ENCODE data around the gene TOP3B. TPM values are rescaled to one million over a fixed set of nuclear protein-coding genes. Genes with fewer than 3 reads are reported as not detected.
A peak's percentile ranks its signal among the peaks of the same experiment; 100 is the strongest.

The TOP3B gene
- total and polyA plus RNA-seq, 4 donors, result 7.4 to 37.2 (median 21.5) TPM

DNA sequence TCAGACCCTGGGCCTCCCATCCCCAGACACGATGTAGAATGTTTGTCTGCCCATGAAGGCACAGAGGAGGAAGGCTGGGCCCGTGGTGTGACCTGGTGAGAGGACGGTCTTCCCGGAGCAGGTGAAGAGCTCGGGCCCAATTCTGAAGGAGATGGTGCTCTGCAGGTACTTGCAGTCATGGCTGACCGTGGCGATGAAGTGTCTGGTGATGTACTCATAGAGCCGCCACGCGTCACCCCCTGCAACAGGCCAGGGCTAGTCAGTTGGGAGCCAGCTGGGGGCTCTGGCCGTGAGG is 20.0 kb downstream of the TOP3B start:
- 94% methylated on average over 11 of the region's 11 CpGs for WGBS, 2 donors

DNA sequence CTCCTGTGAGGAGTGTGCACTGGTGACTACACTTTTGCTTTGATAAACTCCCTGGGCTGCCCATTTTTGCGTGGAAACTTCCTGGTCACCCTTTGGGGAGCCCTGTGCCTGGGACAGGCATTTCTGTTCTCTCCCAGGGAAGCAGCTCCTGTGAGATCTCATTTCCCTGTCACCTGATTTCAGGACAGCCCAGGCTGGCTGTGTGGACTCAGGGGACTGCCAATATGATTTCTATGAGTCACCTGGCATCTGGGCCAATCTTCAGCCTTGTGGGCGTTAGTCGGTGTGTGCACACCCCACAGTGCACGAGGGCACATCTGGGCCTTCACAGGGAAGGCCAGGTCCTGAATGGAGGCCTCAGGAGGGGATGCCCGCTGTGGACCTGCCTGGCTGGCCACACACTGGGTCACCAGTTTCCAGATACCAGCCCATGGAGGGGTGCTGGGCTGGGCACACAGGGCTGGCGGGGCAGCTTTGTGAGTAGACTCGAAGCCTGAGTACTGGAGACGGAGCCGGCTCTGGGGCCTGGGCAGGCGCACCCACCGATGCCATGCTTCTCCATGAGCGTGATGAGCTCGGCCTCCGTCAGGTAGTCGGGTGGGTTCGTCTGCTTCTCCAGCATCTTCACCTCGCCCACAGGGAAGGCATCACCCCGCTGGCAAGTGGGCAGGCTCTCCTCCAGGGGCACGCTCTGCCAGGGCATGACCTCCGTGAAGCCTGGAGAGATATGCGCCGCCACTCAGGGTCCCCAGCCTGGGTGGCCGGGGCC is 20.5 kb downstream of the TOP3B start:
- WGBS, 2 donors, result 81% methylated on average over 23 of the region's 23 CpGs
- no peak overlapping the region for H3K27ac ChIP-seq (ENCODE audit: low read depth in 1 of 2, low read length in 2 of 2)
- intact Hi-C loops (cut with DNase I), result no loop called here
- no peak overlapping the region for H3K4me3 ChIP-seq (ENCODE audit: low read length in 2 of 2)
- DNase-seq (no peak), ATAC-seq (ENCODE audit: low FRiP score) (no peak)
- no peaks in the 10 kb centered on the region for H3K27me3 ChIP-seq (ENCODE audit: control insufficient read depth in 1 of 2, insufficient read depth in 2 of 2, low read length in 1 of 2)
- H3K9me3 ChIP-seq (ENCODE audit: control insufficient read depth, low read length), result no peaks in the 10 kb centered on the region
- H3K36me3 ChIP-seq (ENCODE audit: control insufficient read depth in 1 of 2, insufficient read depth in 2 of 2, low read length in 1 of 2), result peaks cover 0 to 4% of the 10 kb centered on the region in 2 donors
- H3K4me1 ChIP-seq (ENCODE audit: control insufficient read depth in 1 of 2, insufficient read depth in 2 of 2, low read length in 2 of 2), result no peaks in the 10 kb centered on the region

More for the DNA sequence above, 20.0 kb downstream of the TOP3B start:
- H3K36me3 ChIP-seq (ENCODE audit: control insufficient read depth in 1 of 2, insufficient read depth in 2 of 2, low read length in 1 of 2), result peaks cover 0 to 4% of the 10 kb centered on the region in 2 donors
- H3K27ac ChIP-seq (ENCODE audit: low read depth in 1 of 2, low read length in 2 of 2), result no peak overlapping the region
- intact Hi-C loops (cut with DNase I), result no loop called here
- H3K4me1 ChIP-seq (ENCODE audit: control insufficient read depth in 1 of 2, insufficient read depth in 2 of 2, low read length in 2 of 2), result no peaks in the 10 kb centered on the region
- H3K9me3 ChIP-seq (ENCODE audit: control insufficient read depth, low read length), result no peaks in the 10 kb centered on the region
- ATAC-seq (ENCODE audit: low FRiP score) (no peak), DNase-seq (no peak)
- H3K27me3 ChIP-seq (ENCODE audit: control insufficient read depth in 1 of 2, insufficient read depth in 2 of 2, low read length in 1 of 2), result no peaks in the 10 kb centered on the region
- H3K4me3 ChIP-seq (ENCODE audit: low read length in 2 of 2), result no peak overlapping the region

DNA sequence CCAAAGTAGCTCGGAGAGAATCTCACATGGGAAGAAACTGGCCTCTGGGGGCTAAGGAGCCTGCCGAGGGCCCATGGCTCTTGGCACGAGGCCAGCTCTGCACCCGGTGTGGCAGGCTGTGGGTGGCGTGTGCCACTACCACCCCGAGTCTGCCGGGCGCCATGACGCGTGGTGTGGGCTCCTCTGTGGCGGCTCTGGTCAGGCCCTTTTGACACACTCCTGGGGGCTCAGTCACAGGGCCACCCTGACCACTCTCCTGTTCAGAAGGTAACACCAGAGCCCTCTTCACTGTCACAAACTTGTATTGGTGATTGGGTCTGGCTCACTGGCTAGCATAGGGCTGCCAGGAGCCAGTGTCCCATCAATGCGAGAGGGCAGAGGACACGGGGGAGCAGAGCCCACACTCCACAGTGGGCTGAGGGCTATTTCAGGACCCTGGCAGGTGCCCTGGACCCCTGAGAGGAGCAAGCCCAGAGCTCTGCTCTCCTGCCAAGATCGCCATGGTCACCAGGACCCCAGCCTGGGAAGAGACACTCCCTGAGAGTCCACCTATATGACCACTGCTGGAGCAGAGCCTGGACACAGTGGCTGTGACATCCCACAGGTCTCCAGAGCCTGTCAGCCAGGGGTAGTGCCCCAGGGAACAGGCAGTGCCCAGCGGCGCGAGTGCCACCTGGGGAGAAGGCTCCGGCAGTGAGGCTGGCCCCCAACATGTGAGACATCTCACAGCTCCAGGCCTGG is 21.3 kb downstream of the TOP3B start:
- ATAC-seq (ENCODE audit: low FRiP score) (no peak), DNase-seq (no peak)
- H3K27me3 ChIP-seq (ENCODE audit: control insufficient read depth in 1 of 2, insufficient read depth in 2 of 2, low read length in 1 of 2), result no peaks in the 10 kb centered on the region
- H3K4me3 ChIP-seq (ENCODE audit: low read length in 2 of 2), result no peak overlapping the region
- H3K9me3 ChIP-seq (ENCODE audit: control insufficient read depth, low read length), result no peaks in the 10 kb centered on the region
- H3K36me3 ChIP-seq (ENCODE audit: control insufficient read depth in 1 of 2, insufficient read depth in 2 of 2, low read length in 1 of 2), result no peaks in the 10 kb centered on the region
- H3K4me1 ChIP-seq (ENCODE audit: control insufficient read depth in 1 of 2, insufficient read depth in 2 of 2, low read length in 2 of 2), result no peaks in the 10 kb centered on the region
- intact Hi-C loops (cut with DNase I), result no loop called here
- no peak overlapping the region for H3K27ac ChIP-seq (ENCODE audit: low read depth in 1 of 2, low read length in 2 of 2)
- WGBS, 2 donors, result 83% methylated on average over 18 of the region's 18 CpGs

DNA sequence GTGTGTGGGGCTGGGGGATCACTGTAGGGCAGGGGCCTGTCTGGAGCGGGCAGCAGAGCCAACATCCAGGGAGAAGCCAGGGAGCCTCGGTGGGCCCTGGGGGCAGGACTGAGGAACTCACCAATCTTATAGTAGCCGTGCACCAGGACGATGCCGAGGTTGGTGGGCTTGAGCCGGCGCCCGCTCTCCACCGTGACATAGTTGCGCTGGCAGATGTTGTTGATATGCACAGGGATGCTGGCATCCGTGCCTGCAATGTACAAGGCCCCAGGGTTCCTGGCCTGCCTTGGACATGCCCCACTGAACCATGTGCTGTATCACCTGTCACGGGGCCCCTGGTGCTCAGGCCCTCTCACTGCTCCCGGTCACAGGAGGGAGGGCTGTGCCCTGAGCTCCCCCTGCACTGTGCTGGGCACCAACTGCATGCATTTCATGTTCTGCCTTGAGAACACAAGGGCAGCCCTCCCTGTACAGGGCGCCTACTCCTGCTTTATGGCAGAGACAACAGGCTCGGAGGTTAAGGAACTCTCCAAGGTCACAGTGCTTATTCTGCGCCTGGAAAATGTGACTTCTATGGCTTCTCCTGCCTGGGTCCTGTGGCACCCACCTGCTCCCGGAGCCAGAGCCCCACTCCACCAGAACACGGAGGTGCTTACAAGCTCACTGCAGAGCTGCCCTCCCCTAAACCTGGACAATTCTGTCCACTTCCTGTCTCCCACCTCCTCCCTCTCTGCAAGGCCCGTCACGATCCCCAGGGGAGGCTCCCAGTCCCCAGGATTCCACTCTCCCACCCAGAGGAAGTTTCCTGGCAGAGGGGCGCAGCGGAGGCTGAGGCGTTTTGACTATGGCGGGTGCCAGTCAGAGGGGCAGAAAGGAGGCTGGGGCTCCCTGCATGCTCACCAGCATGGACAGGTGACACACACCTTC is 22.1 kb downstream of the TOP3B start:
- Histone ChIP-seq H3K36me3 (ENCODE audit: control insufficient read depth in 1 of 2, insufficient read depth in 2 of 2, low read length in 1 of 2) (no peaks in the 10 kb centered on the region), H3K27me3 (ENCODE audit: control insufficient read depth in 1 of 2, insufficient read depth in 2 of 2, low read length in 1 of 2) (no peaks in the 10 kb centered on the region), H3K27ac (ENCODE audit: low read depth in 1 of 2, low read length in 2 of 2) (no peak overlapping the region), H3K4me3 (ENCODE audit: low read length in 2 of 2) (no peak overlapping the region), H3K4me1 (ENCODE audit: control insufficient read depth in 1 of 2, insufficient read depth in 2 of 2, low read length in 2 of 2) (no peaks in the 10 kb centered on the region), H3K9me3 (ENCODE audit: control insufficient read depth, low read length) (no peaks in the 10 kb centered on the region)
- DNase-seq (no peak), ATAC-seq (ENCODE audit: low FRiP score) (no peak)
- 89 to 90% methylated on average over 24 of the region's 24 CpGs for WGBS, 2 donors
- intact Hi-C loops (cut with DNase I), result no loop called here

DNA sequence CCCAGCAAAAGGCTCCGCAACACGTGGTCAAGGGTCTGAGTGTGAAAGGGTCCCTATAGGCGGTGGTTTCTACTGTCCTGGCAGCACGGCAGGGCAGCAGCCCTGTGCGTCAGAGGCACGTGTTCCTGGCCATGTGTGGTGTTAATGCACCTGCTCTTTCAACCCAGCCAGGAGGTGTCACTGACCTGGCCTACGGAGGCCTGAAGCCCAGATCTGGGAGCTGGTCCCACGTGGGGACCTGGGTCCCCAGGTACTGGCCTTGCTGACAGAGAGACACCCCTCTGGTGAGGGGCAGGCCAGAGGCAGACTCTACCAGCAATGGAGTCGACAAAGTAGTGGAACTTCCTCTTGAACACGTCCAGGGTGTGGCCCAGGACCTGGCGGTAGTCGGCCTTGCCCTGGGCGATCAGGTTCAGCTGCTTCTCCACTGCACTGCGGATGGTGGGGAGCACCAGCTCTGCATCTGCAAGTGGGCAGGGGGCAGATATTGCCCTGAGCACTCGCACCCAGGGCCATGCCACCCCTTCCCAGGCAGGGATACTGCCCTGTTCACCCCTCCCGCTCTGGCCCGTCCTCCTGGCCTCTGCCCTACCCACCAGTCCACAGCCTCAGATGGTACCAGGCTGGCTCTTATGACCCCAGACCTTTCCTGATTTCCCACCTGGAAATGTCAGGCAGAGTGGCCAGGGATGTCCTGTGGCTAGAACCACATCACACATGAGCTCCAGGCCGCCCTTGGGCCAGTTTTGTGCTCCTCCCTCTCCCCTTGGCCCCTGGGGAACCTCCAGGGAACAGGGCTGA is 23.1 kb downstream of the TOP3B start:
- 86 to 89% methylated on average over 17 to 18 of the region's 18 CpGs for WGBS, 2 donors
- Histone ChIP-seq H3K27me3 (ENCODE audit: control insufficient read depth in 1 of 2, insufficient read depth in 2 of 2, low read length in 1 of 2) (no peaks in the 10 kb centered on the region), H3K4me1 (ENCODE audit: control insufficient read depth in 1 of 2, insufficient read depth in 2 of 2, low read length in 2 of 2) (no peaks in the 10 kb centered on the region), H3K27ac (ENCODE audit: low read depth in 1 of 2, low read length in 2 of 2) (no peak overlapping the region), H3K9me3 (ENCODE audit: control insufficient read depth, low read length) (no peaks in the 10 kb centered on the region), H3K36me3 (ENCODE audit: control insufficient read depth in 1 of 2, insufficient read depth in 2 of 2, low read length in 1 of 2) (no peaks in the 10 kb centered on the region), H3K4me3 (ENCODE audit: low read length in 2 of 2) (no peak overlapping the region)
- ATAC-seq (ENCODE audit: low FRiP score) (no peak), DNase-seq (no peak)
- intact Hi-C loops (cut with DNase I), result no loop called here

DNA sequence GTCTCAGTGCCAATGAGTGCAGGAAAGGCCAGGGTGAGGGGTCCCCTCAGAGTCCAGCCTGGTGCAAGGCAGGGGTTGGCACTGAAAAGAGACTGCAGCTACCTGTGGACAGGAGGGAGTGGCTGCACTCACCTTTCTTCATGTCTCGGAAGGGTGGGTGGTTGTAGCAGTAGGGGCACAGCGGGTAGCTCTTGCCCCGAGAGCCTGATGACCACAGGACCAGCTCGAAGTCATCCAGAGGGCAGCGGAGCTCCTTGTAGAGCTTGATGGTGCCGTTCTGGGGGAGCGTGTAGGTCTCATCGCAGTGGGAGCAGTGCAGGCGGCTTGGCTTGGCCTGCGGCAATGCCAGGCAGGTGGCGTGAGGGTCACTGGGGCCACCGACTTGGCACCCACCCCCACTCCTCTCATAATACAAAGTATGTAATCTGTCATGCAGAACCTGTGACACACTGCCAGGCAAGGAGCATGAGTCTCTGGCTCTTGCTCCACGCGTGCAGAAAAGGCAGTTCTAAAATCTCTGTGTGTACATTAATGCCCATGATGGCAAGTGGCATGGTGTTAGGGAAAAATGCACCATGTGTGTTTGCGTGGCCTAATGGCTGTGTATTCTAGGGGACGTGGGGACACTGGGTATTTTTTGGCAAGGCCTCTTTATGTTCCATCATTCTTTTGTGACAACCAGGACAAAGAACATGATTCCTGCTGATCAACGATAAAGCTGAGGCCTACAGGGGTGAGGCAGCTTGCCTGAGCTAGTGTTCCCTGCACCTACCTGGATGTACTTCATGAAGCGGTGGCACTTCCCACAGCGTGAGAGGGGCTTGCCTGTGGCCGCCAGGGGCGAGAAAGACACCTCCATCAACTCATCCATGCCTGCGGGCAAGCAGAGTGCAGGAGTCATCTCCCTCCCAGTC is 24.0 kb downstream of the TOP3B start:
- DNase-seq, result no peak
- WGBS, 2 donors, result 86 to 89% methylated on average over 22 of the region's 22 CpGs
- Histone ChIP-seq H3K9me3 (ENCODE audit: control insufficient read depth, low read length) (no peaks in the 10 kb centered on the region), H3K4me3 (ENCODE audit: low read length in 2 of 2) (no peak overlapping the region), H3K36me3 (ENCODE audit: control insufficient read depth in 1 of 2, insufficient read depth in 2 of 2, low read length in 1 of 2) (no peaks in the 10 kb centered on the region), H3K27me3 (ENCODE audit: control insufficient read depth in 1 of 2, insufficient read depth in 2 of 2, low read length in 1 of 2) (no peaks in the 10 kb centered on the region), H3K4me1 (ENCODE audit: control insufficient read depth in 1 of 2, insufficient read depth in 2 of 2, low read length in 2 of 2) (no peaks in the 10 kb centered on the region), H3K27ac (ENCODE audit: low read depth in 1 of 2, low read length in 2 of 2) (no peak overlapping the region)
- intact Hi-C loops (cut with DNase I), result no loop called here
- no peak for ATAC-seq (ENCODE audit: low FRiP score)

DNA sequence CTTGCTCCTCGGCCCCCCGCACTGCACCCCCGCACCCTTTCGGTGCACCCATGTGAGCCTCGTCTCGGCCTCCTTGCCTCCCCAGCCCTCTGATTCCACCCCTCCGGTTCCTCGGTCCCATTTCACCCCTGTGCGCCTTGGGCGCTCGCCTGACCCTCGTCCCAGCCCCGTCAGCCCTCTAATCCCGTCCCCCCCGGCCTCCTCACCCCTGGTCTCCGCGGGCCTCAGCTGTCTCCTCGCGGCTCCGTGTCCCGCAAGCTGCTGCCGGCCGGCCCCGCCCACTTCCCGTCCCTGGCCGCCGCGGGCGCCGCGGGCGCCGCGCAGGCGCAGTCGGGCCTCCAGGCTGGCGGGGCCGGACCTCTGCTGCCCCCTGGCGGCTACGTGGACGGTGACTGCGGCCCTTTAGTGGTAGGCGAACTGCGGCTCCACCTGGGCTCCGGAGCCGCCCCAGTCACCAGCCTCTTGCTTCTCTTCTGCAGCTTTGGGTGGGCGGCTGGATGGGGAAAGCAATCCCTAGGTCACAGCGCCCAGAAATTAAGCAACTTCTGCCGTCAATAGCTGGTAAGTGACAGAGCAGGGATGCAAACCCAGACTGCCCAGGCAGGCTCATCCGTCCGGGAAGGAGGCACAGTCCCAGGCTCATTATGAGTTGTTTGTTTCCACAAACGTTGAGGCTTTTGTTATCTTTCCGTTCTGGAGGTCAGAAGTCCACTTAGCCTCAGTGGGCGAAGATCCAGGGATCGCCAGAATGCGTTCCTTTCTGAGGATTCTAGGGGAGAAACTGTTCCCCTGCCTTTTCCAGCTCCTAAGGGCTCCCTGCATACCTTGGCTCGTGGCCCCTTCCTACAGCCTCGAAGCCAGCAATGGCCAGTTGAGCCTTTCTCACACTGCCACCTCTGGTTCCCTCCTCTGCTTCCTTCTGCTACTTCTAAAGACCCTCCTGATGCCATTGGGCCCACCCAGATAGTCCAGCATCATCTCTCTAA is 29.7 kb downstream of the TOP3B start, which contains the start of gene PPM1F:
Gene PPM1F (minus strand): TSS at position 263 of the 986 bp plus-strand sequence. CDS start 6,800 bp downstream, outside the sequence.
- Histone ChIP-seq H3K27me3 (ENCODE audit: control insufficient read depth in 1 of 2, insufficient read depth in 2 of 2, low read length in 1 of 2) (no peaks in the 10 kb centered on the region), H3K9me3 (ENCODE audit: control insufficient read depth, low read length) (no peaks in the 10 kb centered on the region), H3K4me3 (ENCODE audit: low read length in 2 of 2) (peak within 1 kb of the TSS; percentile 42 to 53), H3K4me1 (ENCODE audit: control insufficient read depth in 1 of 2, insufficient read depth in 2 of 2, low read length in 2 of 2) (no peaks in the 10 kb centered on the region), H3K36me3 (ENCODE audit: control insufficient read depth in 1 of 2, insufficient read depth in 2 of 2, low read length in 1 of 2) (no peaks in the 10 kb centered on the region), H3K27ac (ENCODE audit: low read depth in 1 of 2, low read length in 2 of 2) (no peak within 1 kb of the TSS)
- DNase-seq (peak; percentile 91 to 96), ATAC-seq (ENCODE audit: low FRiP score) (peak; percentile 90)
- intact Hi-C loops (cut with DNase I), result loop anchor here in 1 of 2 donors (2.0 kb wide), 1 partner anchor 240 kb away; no protein-coding TSS in a partner anchor
- 11% methylated on average over 58 of the region's 58 CpGs for WGBS, 2 donors

Measured in aorta (tissue), 5 donors.